ENCODE data around the gene PIGH.

PIGH gene

DNA sequence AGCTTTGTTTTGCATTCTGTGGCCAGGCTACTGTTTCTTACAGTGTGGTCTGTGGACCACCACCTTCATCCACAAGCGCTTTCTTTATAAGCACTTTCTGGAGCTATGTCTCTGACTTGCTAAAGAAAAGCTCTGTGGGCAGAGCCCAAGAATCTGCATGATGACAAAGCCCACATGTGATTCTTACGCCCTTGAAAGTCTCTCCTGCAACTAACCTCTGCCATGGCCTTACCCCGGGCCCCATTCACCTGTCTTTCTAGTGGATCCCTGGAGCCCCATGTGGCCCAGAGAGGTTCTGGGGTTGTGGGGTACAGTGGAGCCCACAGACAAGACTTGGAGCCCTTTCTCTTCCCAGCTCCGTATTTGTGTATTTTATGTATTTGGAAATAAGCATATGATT lies 50.3 kb downstream of the PIGH start:
- TF ChIP-seq TEAD4 (IDR thresholded peaks at IDR 0.05) (no peak), ZBTB7A (IDR thresholded peaks at IDR 0.05; ENCODE audit: low read depth) (no peak), CREB1 (IDR thresholded peaks at IDR 0.05; ENCODE audit: low read depth) (no peak)

DNA sequence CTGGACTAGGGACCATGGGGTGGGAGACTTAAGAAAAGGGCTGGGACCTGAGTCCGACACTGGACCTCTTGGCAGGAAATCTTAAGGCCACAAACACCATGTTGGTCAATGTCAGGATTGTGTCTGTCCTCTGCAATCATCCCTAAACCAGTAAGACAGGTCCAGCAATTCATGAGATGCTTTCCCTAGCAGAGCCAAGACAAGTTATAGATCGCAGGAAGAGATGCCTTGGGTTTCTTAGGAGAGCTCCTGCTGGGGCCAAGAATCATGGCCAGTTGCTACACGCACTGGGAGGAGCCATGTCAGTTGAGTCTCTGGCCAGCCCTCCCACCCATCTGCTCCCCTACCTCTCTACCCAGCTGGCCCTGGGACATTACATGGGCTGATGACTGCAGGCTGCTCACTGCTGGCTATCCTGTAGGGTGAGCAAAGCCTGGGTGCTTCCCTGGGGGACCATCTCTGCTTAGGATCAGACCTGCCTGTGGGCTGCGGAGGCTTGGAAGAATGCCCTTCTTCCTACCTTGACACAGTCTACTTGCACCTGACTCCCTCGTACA lies 52.8 kb downstream of the PIGH start:
- TF ChIP-seq EP300 (IDR thresholded peaks at IDR 0.05; ENCODE audit: borderline replicate concordance) = no peak
- TF ChIP-seq CEBPB (IDR thresholded peaks at IDR 0.05) = no peak
- no peak for TF ChIP-seq TEAD4 (IDR thresholded peaks at IDR 0.05)
- no peak for TF ChIP-seq TAF1 (IDR thresholded peaks at IDR 0.05; ENCODE audit: low read depth)
- no peak for TF ChIP-seq TCF12 (IDR thresholded peaks at IDR 0.05; ENCODE audit: low read depth)
- no peak for TF ChIP-seq EGR1 (IDR thresholded peaks at IDR 0.05)
- no peak for TF ChIP-seq ZBTB7A (IDR thresholded peaks at IDR 0.05; ENCODE audit: low read depth)
- no peak for TF ChIP-seq RAD21 (IDR thresholded peaks at IDR 0.05; ENCODE audit: low read depth)
- TF ChIP-seq YY1 (IDR thresholded peaks at IDR 0.05; ENCODE audit: low read depth) = no peak
- TF ChIP-seq, protein P1, sequence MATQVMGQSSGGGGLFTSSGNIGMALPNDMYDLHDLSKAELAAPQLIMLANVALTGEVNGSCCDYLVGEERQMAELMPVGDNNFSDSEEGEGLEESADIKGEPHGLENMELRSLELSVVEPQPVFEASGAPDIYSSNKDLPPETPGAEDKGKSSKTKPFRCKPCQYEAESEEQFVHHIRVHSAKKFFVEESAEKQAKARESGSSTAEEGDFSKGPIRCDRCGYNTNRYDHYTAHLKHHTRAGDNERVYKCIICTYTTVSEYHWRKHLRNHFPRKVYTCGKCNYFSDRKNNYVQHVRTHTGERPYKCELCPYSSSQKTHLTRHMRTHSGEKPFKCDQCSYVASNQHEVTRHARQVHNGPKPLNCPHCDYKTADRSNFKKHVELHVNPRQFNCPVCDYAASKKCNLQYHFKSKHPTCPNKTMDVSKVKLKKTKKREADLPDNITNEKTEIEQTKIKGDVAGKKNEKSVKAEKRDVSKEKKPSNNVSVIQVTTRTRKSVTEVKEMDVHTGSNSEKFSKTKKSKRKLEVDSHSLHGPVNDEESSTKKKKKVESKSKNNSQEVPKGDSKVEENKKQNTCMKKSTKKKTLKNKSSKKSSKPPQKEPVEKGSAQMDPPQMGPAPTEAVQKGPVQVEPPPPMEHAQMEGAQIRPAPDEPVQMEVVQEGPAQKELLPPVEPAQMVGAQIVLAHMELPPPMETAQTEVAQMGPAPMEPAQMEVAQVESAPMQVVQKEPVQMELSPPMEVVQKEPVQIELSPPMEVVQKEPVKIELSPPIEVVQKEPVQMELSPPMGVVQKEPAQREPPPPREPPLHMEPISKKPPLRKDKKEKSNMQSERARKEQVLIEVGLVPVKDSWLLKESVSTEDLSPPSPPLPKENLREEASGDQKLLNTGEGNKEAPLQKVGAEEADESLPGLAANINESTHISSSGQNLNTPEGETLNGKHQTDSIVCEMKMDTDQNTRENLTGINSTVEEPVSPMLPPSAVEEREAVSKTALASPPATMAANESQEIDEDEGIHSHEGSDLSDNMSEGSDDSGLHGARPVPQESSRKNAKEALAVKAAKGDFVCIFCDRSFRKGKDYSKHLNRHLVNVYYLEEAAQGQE (IDR thresholded peaks at IDR 0.05; ENCODE audit: low read depth) = no peak
- TF ChIP-seq, protein P2, sequence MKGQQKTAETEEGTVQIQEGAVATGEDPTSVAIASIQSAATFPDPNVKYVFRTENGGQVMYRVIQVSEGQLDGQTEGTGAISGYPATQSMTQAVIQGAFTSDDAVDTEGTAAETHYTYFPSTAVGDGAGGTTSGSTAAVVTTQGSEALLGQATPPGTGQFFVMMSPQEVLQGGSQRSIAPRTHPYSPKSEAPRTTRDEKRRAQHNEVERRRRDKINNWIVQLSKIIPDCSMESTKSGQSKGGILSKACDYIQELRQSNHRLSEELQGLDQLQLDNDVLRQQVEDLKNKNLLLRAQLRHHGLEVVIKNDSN (IDR thresholded peaks at IDR 0.05) = no peak
- TF ChIP-seq NFIC (IDR thresholded peaks at IDR 0.05) = no peak
- TF ChIP-seq CREB1 (IDR thresholded peaks at IDR 0.05; ENCODE audit: low read depth) = no peak
- TF ChIP-seq, protein P3, sequence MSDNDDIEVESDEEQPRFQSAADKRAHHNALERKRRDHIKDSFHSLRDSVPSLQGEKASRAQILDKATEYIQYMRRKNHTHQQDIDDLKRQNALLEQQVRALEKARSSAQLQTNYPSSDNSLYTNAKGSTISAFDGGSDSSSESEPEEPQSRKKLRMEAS (IDR thresholded peaks at IDR 0.05) = no peak
- no peak for TF ChIP-seq FOXM1 (IDR thresholded peaks at IDR 0.05; ENCODE audit: borderline replicate concordance, low read depth)

DNA sequence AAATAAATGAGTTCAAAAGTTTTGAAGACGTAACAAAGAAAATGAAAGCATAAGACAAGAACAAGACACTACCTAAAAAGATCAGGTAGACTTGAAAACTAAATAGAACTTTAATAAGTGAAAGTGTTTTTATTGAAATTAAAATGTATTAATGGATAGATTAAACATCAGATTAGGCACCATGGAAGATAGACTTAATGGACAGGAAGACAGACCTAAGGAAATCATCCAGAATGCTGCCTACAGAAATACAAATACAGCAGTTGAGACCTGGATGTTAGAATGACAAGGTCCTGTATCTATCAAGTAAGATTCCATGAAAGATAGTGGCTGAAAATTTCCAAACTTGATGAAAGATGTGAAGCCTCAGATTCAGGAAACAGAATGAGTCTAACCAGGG lies 55.5 kb downstream of the PIGH start:
- TF ChIP-seq RAD21 (IDR thresholded peaks at IDR 0.05; ENCODE audit: low read depth) (no peak), TAF1 (IDR thresholded peaks at IDR 0.05; ENCODE audit: low read depth) (no peak), FOXM1 (IDR thresholded peaks at IDR 0.05; ENCODE audit: borderline replicate concordance, low read depth) (no peak), ZBTB7A (IDR thresholded peaks at IDR 0.05; ENCODE audit: low read depth) (no peak), NFIC (IDR thresholded peaks at IDR 0.05) (no peak)
- TF ChIP-seq, protein P2 (IDR thresholded peaks at IDR 0.05) = no peak

DNA sequence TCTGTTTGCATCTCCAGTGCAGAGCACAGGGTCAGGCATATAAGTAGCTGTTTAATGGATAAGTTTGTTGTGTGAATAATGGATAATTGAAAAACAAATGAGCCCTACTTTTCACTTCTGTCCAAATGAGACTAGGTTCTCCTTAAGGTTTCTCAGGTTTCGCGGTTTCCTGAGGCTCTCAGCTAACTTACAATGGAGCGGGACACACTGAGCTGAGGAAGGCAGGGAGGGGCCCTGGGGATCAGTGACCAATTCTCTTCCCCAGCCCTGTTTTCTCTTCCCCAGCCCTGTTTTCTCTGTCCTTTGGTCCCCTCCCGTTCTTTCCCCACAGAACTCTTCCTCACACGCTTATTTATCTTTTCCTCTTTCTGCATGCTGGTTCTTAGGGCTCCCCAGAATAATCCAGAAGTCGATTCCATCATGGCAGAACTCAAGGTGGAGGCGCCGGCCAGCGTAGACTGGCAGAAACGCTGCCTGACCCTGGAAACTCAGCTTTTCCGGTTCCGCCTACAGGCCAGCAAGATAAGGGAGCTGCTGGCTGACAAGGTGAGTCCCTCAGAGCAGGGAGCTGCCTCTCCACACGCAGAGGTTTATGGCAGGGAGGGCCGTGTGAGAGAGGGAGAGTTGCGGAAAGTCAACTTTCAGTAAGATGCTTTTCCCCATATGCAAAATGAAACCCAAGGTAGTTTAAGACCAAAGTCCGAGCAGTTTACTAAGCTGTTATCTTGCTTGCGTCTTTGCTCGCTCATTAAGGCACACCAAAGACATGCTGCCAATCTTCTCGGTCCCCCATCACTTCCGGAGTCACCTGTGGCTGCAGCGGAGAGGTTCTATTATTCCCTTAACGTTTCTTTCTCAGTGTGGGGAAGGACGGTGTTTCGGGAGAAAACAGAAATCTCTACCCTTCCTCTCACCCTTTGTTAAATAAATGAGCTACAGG lies 58.4 kb downstream of the PIGH start:
- TF ChIP-seq, protein P1 (IDR thresholded peaks at IDR 0.05; ENCODE audit: low read depth) = no peak
- TF ChIP-seq TCF12 (IDR thresholded peaks at IDR 0.05; ENCODE audit: low read depth) = no peak
- TF ChIP-seq NFIC (IDR thresholded peaks at IDR 0.05) = no peak
- TF ChIP-seq EGR1 (IDR thresholded peaks at IDR 0.05) = no peak
- no peak for TF ChIP-seq TEAD4 (IDR thresholded peaks at IDR 0.05)
- TF ChIP-seq, protein P2 (IDR thresholded peaks at IDR 0.05) = no peak
- TF ChIP-seq ZBTB7A (IDR thresholded peaks at IDR 0.05; ENCODE audit: low read depth) = no peak
- TF ChIP-seq, protein P3 (IDR thresholded peaks at IDR 0.05) = no peak
- TF ChIP-seq YY1 (IDR thresholded peaks at IDR 0.05; ENCODE audit: low read depth) = no peak
- no peak for TF ChIP-seq CREB1 (IDR thresholded peaks at IDR 0.05; ENCODE audit: low read depth)
- no peak for TF ChIP-seq FOXM1 (IDR thresholded peaks at IDR 0.05; ENCODE audit: borderline replicate concordance, low read depth)
- no peak for TF ChIP-seq CEBPB (IDR thresholded peaks at IDR 0.05)
- TF ChIP-seq TAF1 (IDR thresholded peaks at IDR 0.05; ENCODE audit: low read depth) = no peak
- TF ChIP-seq EP300 (IDR thresholded peaks at IDR 0.05; ENCODE audit: borderline replicate concordance) = no peak
- TF ChIP-seq RAD21 (IDR thresholded peaks at IDR 0.05; ENCODE audit: low read depth) = no peak

Measured in Ishikawa (cell line).